GM19438 (cell line): ENCODE measurements around the gene NOS1AP.
"Not testable (repeated sequence)": the region's sequence is repeated elsewhere in the genome, so short reads cannot be mapped to it uniquely, and the experiment has no call there.

Experiments
- ATAC-seq: cut with Tn5 transposase; IDR thresholded peaks from one replicate; pipeline ENCODE4 v1.9.1; 2021; ENCODE audit warnings: low read depth; ENCODE audit not compliant: unreplicated experiment

NOS1AP gene

DNA sequence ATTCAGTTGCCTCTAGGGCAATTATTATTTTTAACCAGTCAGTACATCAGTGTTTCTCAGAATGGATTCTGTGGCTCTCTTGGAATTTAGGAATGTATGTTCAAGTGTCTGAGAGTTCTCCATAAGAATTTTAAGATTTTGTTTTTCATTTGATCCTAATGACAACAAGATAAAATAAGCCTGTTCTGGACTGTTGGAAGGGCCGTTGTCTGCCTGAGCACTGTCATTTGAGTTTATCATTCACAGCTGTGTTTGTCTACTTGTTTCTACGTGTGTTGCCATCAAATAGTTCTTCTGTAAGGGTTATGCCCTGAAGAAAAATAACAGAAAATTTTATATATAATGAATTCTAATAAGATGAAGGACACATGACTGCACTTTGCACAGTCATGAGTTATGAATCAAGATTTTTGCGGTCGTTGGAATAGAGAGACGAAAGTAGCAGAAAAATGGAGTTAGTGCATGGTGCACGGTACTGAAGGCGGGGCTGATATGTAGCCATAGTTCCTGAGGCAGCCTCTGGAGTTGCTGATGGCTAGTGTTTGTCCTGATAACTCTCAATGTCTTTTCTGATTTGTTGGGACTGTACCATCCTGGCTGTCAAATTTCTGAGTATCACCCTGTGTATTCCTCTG, 92.5 kb downstream of the NOS1AP start:
- no peak for ATAC-seq

DNA sequence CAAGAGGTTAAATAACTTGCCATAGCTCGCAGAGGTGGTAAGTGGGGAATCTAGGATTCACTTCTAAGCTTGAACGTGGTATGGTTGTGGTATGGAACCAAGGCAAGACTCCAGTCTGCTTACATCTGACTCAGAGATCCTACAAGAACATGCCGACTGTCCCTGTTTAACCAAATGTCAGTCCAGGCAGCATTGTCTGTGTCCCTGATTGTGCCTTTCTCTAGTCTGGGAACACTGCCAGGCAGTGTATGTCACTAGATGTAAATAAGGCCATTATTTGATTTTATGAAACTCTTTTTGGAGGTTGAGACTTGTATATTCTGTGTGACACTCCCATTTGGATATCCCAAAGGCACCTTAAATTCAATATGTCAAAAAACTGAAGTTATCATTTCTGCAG, 96.0 kb downstream of the NOS1AP start:
- ATAC-seq: no peak

DNA sequence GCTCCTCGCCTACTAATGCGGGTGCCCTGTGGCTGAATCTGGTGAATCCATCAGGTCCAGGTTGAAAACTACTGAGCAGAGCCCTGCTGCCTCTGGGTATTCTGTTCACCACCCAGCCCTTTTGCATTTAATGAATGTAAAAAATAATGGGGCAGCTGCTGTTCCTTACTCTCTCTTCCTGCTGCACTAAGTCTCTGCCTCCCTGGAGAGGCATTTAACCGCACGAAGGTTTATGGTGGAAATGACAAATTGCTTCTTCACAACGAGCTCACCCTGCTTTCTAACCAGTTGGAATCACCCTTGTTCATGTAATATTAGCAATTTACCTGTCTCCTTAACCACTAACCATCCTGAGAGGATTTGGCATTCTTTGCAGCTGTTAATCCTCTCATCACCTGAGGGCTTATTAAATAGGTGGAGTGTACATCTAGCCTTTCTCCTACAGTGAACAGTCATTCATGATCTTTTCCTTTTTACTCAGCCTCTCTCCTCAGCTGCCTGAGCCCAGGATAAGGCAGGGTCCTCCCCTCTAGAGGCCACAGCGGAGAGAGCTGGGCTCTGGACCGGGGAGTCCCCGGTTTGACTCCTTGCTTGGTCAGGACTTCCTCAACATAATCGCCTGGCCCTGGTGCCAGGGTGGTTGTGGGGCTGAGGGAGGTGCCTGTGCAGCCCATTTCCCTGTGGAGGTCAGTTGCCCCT, 97.6 kb downstream of the NOS1AP start:
- no peak for ATAC-seq

GRCh38 chr1:162168261-162168660, 98.8 kb downstream of the NOS1AP start:
- no peak for ATAC-seq

DNA sequence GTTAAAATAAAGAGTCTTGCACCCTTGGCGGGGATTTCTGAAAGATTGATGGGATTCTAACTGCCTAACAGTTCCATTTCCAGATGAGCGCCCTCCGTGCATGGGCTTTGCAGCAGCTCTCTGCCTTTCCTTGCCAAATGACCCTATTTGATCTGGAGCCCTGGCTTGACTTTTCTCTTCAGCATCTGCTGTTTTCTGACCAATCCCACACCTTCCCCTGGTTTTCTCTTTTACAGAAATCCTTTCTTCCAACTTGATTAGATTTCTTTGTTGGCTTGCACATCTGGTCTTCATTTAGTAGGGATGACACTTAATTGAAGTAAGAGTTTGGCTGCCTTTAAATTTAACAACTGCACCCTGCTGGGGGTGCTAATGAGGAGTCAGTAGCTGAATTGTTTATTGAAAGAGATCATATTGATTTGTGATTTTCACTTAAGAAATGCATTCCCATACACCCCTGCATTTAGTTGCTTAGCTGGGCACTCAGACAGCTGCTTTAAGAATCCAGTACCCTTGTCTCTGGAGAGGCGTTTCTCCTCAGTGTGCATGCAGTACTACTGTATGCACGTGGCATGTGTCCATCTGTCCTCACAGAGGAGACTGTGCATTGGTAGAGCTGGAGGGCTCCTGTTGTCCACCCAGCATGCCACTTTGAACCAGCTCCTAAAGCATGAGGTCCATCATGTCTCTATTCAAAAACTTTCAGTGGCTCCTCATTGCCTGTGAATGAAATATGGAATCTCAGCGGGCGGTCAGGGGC, 99.7 kb downstream of the NOS1AP start:
- no peak for ATAC-seq

- no peak for ATAC-seq
Measured at GRCh38 chr1:162171111-162171510, 101.6 kb downstream of the NOS1AP start.

- ATAC-seq: no peak
Measured at GRCh38 chr1:162172311-162173102, 103.0 kb downstream of the NOS1AP start.

DNA sequence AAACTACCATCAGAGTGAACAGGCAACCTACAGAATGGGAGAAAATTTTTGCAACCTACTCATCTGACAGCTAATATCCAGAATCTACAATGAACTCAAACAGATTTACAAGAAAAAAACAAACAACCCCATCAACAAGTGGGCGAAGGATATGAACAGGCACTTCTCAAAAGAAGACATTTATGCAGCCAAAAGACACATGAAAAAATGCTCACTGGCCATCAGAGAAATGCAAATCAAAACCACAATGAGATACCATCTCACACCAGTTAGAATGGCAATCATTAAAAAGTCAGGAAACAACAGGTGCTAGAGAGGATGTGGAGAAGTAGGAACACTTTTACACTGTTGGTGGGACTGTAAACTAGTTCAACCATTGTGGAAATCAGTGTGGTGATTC, 104.1 kb downstream of the NOS1AP start:
- ATAC-seq: not testable (repeated sequence)

- ATAC-seq: not testable (repeated sequence)
Measured at GRCh38 chr1:162174027-162174426, 104.5 kb downstream of the NOS1AP start.

GRCh38 chr1:162175379-162176081, 106.0 kb downstream of the NOS1AP start:
- ATAC-seq: no peak

GRCh38 chr1:162177126-162177525, 107.6 kb downstream of the NOS1AP start:
- no peak for ATAC-seq

DNA sequence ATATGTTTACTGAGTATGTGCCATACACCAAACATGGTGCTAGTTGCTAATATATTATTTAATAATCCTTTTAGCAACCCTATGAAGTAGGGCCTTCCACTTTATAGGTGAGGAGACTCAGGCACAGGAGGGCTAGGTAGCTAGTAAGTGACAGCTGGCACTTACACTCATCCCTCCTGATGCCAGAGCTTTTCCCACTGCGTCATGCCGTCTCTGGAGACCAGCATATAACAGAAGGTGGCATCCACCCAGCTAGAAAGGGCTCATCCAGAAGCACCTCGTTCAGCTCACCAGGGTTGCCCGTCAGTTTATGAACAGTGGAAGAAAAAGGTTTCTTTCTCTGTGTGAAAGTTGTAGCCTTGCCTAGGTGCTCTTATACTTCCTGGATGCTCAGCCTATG, 108.9 kb downstream of the NOS1AP start:
- no peak for ATAC-seq

DNA sequence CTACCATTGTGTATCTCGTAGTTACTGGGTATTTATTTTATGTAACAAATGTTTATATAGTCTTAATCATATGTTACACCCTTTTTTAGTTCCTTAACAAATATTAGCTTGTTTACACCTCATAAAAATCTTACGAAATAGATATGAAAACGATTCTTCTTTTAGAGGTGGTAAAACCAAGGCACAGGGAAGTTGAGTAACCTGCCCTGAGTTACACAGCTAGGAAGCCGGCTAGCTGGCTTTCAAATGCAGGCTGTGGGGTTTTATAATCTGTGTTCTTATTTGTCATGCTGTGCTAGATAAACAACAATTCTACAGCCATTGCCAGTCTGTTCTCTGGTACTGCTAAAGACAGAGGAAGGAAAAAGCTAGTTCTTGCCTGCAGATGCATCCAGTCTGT, 109.6 kb downstream of the NOS1AP start:
- ATAC-seq: no peak

- no peak for ATAC-seq
Measured at GRCh38 chr1:162180813-162181212, 111.3 kb downstream of the NOS1AP start.

GRCh38 chr1:162182090-162182489, 112.6 kb downstream of the NOS1AP start:
- ATAC-seq: no peak

DNA sequence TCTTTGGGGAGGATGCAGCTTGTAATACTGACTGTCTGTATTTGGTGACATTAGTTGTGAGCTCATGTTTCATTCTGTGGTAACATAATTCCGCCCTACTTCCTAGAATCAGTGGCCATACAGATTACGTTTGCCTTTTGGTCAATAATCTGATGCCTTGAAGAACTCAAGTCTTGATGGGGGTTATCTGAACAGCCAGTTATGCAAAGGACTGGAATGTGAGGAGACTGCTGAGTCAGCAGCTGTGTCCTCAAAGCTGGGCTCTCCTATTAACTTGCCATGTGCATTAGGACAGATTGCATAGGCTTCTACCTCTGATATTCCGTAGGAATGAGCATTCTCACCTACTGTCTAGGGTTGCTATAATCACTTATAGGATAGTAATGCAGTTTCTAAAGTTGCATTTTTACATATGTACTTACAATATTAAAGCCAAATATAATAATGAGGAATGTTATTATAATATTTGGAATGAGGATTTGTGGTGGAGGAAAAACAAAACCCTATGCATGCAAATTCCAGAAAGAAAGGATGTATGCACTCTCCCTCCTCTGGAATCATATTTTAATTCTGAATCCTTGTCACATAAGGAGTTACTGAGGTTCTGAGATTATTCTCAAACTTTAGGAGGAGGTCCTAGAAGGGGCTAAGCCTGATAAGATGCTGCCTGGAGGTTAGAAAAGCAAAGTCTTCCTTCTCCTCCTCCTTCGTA, 116.0 kb downstream of the NOS1AP start:
- ATAC-seq: no peak

DNA sequence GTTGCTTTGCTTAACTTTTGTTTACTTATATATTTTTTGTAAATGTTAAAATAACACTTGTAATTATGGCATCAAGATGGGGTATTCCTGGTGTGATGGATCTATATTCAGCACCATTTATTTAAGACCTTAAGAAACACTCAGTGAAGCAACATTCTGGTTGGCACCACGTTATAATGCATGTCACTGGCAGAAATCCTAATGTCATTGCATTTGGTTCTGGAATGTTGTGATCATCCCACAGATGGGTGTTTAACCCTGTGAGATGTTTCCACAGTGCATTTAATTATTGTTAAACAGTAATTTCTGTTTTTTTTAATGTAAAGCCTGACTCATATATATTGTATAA, 116.5 kb downstream of the NOS1AP start:
- no peak for ATAC-seq

GRCh38 chr1:162186406-162186805, 116.9 kb downstream of the NOS1AP start:
- ATAC-seq: no peak

- no peak for ATAC-seq
Measured at GRCh38 chr1:162187687-162188276, 118.3 kb downstream of the NOS1AP start.
